Panc1 (cell line): ENCODE data around the gene STEAP2. TPM values are rescaled to one million over a fixed set of nuclear protein-coding genes. Genes with fewer than 3 reads are reported as not detected.

Experiments used
- ATAC-seq: fragments of 200-7000 bp; cut with Tn5 transposase; 2 replicates; pipeline ENCODE4 v1.9.1; 2020; ENCODE audit warnings: mild to moderate bottlenecking, moderate library complexity
- BruUV-seq: library from RNA; stranded (reverse); fragments of 400-500 nt; replicated peaks from 2 replicates; lab custom pipeline; 2021; lab: Mats Ljungman, UMichigan
- CTCF ChIA-PET: fragments of 300-600 bp; sonication (Branson Sonifier 250); formaldehyde crosslinking; loops from one replicate; lab custom pipeline; 2022; ENCODE audit warnings: antibody characterized with exemption; lab: Charles Lee
- POLR2A ChIA-PET: fragments of 300-600 bp; sonication (Branson Sonifier 250); formaldehyde crosslinking; loops from one replicate; lab custom pipeline; 2022; ENCODE audit warnings: antibody characterized with exemption; lab: Charles Lee
- DNase-seq: peaks from one replicate; pipeline ENCODE4 v3.0.0-alpha.2; 2010; ENCODE audit warnings: low read depth, low spot score
- H3K27ac ChIP-seq: 2 replicates; pipeline ENCODE4 v1.5.1; 2011; ENCODE audit warnings: mild to moderate bottlenecking, low read length, inconsistent platforms
- H3K27me3 ChIP-seq: fragments of 200-500 bp; sonication (Bioruptor generic); 2 replicates; pipeline ENCODE4 v1.6.0; 2014; ENCODE audit warnings: low read length, inconsistent platforms; ENCODE audit not compliant: control insufficient read depth, insufficient read depth
- H3K36me3 ChIP-seq: fragments of 200-500 bp; sonication (Bioruptor generic); 2 replicates; pipeline ENCODE4 v1.5.1; 2014; ENCODE audit warnings: inconsistent platforms, mild to moderate bottlenecking, low read length, moderate library complexity; ENCODE audit not compliant: control insufficient read depth, insufficient read depth
- H3K4me1 ChIP-seq: 2 replicates; pipeline ENCODE4 v1.5.1; 2011; ENCODE audit warnings: inconsistent platforms, mild to moderate bottlenecking, low read length, moderate library complexity; ENCODE audit not compliant: control insufficient read depth, insufficient read depth
- H3K4me3 ChIP-seq, 2 experiments: 2 replicates each; pipeline ENCODE4 v1.5.1; 2011 to 2012; ENCODE audit warnings: low read depth in 2 of 2, low read length in 2 of 2, mild to moderate bottlenecking in 2 of 2, inconsistent platforms in 1 of 2, moderate library complexity in 1 of 2
- H3K9me3 ChIP-seq: fragments of 200-500 bp; sonication (Bioruptor generic); 2 replicates; pipeline ENCODE4 v1.5.1; 2014; ENCODE audit warnings: low read depth, mild to moderate bottlenecking, inconsistent platforms, low read length, moderate library complexity; ENCODE audit not compliant: control insufficient read depth, insufficient read depth
- POLR2AphosphoS5 ChIP-seq: IDR thresholded peaks from 2 replicates; pipeline ENCODE4 v1.6.1; 2012; ENCODE audit warnings: mild to moderate bottlenecking, low read depth, low read length, moderate library complexity
- SIN3A ChIP-seq: IDR thresholded peaks from 2 replicates; pipeline ENCODE4 v1.6.1; 2012; ENCODE audit warnings: low read depth, mild to moderate bottlenecking, low read length, moderate library complexity, borderline replicate concordance; ENCODE audit not compliant: insufficient read depth
- TCF7L2 ChIP-seq: IDR thresholded peaks from 2 replicates; pipeline ENCODE4 v1.6.1; 2011; ENCODE audit warnings: mild to moderate bottlenecking, low read depth, low read length, inconsistent platforms
- in situ Hi-C: cut with HindIII; loops from 2 replicates; pipeline ENCODE4 v1.10.0; 2016; ENCODE audit warnings: low sequenced_read_pairs, low pct_unique_long_range_greater_than_20kb
- intact Hi-C: fragments of 100-400 bp; cut with micrococcal nuclease; formaldehyde crosslinking; loops from one replicate; pipeline ENCODE4 v1.10.0; 2022; ENCODE audit not compliant: unreplicated experiment
- total RNA-seq: library from RNA; stranded (reverse); gene quantifications from one replicate; pipeline ENCODE4 v1.2.1, GENCODE V29; 2021; ENCODE audit not compliant: unreplicated experiment
- TF ChIP-seq, protein P1 (sequence below), 2 experiments: IDR thresholded peaks; 2 replicates each; pipeline ENCODE4 v1.6.1; 2011 to 2012; ENCODE audit warnings: low read depth in 2 of 2, control low read depth in 1 of 2, low read length in 1 of 2, mild to moderate bottlenecking in 1 of 2, moderate library complexity in 1 of 2; ENCODE audit not compliant: insufficient read depth in 1 of 2
- TF ChIP-seq, protein P2 (sequence below): fragments of 450-650 bp; IDR thresholded peaks from 2 replicates; pipeline ENCODE4 v1.5.1; 2017; ENCODE audit warnings: mild to moderate bottlenecking

STEAP2 gene
- total RNA-seq, 1 experiment from 2014 or later: 4.1 TPM

DNA sequence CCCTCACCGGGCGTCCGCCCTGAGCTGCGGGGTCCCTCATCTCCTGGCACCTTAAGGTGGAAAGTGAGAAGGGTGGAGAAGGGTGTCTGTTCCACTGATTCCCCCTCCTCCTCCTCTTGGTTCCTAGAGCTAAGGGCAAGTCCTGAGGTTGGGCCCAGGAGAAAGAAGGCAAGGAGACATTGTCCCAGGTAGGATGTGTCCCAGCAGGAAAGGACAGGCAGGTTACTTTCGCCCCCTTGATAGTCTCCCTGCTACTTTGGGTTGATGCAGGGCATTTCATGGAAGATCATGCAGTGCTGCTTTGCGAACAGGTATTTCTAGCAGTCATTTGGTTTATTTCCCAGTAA lies 582 bp downstream of the STEAP2 start:
- no peaks in the 10 kb centered on the region for H3K4me1 ChIP-seq
- peak overlapping the region; percentile 23; the same call in 1 of the 2 replicates for H3K27ac ChIP-seq
- ChIA-PET POLR2A (no interaction called here), CTCF (interaction anchor here (0.6 kb wide), 2 partner anchors 49 to 211 kb away, joined by 3 to 5 read pairs; no protein-coding TSS in a partner anchor)
- H3K27me3 ChIP-seq: no peaks in the 10 kb centered on the region; the same call in 1 of the 2 replicates
- H3K36me3 ChIP-seq: no peaks in the 10 kb centered on the region
- DNase-seq (no peak), ATAC-seq (no peak; the same call in 1 of the 2 replicates)
- BruUV-seq: no TSS peak
- intact Hi-C loops (no loop called here), in situ Hi-C loops (no loop called here)
- TF ChIP-seq SIN3A (no peak), POLR2AphosphoS5 (no peak), TCF7L2 (no peak)
- TF ChIP-seq, protein P1, sequence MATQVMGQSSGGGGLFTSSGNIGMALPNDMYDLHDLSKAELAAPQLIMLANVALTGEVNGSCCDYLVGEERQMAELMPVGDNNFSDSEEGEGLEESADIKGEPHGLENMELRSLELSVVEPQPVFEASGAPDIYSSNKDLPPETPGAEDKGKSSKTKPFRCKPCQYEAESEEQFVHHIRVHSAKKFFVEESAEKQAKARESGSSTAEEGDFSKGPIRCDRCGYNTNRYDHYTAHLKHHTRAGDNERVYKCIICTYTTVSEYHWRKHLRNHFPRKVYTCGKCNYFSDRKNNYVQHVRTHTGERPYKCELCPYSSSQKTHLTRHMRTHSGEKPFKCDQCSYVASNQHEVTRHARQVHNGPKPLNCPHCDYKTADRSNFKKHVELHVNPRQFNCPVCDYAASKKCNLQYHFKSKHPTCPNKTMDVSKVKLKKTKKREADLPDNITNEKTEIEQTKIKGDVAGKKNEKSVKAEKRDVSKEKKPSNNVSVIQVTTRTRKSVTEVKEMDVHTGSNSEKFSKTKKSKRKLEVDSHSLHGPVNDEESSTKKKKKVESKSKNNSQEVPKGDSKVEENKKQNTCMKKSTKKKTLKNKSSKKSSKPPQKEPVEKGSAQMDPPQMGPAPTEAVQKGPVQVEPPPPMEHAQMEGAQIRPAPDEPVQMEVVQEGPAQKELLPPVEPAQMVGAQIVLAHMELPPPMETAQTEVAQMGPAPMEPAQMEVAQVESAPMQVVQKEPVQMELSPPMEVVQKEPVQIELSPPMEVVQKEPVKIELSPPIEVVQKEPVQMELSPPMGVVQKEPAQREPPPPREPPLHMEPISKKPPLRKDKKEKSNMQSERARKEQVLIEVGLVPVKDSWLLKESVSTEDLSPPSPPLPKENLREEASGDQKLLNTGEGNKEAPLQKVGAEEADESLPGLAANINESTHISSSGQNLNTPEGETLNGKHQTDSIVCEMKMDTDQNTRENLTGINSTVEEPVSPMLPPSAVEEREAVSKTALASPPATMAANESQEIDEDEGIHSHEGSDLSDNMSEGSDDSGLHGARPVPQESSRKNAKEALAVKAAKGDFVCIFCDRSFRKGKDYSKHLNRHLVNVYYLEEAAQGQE (IDR thresholded peaks at IDR 0.05; ENCODE audit: insufficient read depth in 1 of 2, low read depth in 2 of 2, low read length in 1 of 2): no peak
- TF ChIP-seq, protein P2, sequence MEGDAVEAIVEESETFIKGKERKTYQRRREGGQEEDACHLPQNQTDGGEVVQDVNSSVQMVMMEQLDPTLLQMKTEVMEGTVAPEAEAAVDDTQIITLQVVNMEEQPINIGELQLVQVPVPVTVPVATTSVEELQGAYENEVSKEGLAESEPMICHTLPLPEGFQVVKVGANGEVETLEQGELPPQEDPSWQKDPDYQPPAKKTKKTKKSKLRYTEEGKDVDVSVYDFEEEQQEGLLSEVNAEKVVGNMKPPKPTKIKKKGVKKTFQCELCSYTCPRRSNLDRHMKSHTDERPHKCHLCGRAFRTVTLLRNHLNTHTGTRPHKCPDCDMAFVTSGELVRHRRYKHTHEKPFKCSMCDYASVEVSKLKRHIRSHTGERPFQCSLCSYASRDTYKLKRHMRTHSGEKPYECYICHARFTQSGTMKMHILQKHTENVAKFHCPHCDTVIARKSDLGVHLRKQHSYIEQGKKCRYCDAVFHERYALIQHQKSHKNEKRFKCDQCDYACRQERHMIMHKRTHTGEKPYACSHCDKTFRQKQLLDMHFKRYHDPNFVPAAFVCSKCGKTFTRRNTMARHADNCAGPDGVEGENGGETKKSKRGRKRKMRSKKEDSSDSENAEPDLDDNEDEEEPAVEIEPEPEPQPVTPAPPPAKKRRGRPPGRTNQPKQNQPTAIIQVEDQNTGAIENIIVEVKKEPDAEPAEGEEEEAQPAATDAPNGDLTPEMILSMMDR: no peak
- H3K4me3 ChIP-seq: peak overlapping the region; percentile 60 to 71
- no peaks in the 10 kb centered on the region for H3K9me3 ChIP-seq

DNA sequence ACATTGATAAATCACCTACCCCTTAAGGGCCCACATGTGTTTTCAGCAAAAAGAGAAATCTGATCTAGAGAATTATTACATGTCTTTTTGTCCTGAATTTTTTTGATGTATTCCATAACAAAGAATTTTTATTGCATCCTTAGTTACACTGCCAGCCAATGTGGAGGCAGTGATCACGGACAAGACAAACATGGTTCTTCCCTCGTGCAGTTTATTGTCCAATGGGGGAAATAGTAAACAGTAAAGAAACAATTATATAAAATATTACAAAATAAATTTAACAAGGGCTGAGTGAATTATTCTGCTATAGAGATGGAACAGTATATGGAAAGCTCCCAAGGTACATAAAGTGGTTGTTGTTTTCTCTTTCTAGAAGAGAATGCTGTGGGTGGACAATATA lies 2.0 kb downstream of the STEAP2 start:
- TF ChIP-seq, protein P1 (IDR thresholded peaks at IDR 0.05; ENCODE audit: insufficient read depth in 1 of 2, low read depth in 2 of 2, low read length in 1 of 2): no peak
- no peak for TF ChIP-seq SIN3A
- no peak for TF ChIP-seq TCF7L2
- TF ChIP-seq, protein P2: no peak
- no peak for TF ChIP-seq POLR2AphosphoS5
- ChIA-PET POLR2A (interaction anchor here (0.6 kb wide), 1 partner anchor 27 kb away, joined by 3 read pairs; no protein-coding TSS in a partner anchor), CTCF (no interaction called here)
- H3K27ac ChIP-seq: no peak overlapping the region
- no TSS peak for BruUV-seq
- no peak overlapping the region for H3K4me3 ChIP-seq
- no peak for DNase-seq
- H3K36me3 ChIP-seq: no peaks in the 10 kb centered on the region
- intact Hi-C loops: no loop called here
- no peaks in the 10 kb centered on the region for H3K9me3 ChIP-seq
- no peaks in the 10 kb centered on the region; the same call in 1 of the 2 replicates for H3K27me3 ChIP-seq
- in situ Hi-C loops: no loop called here
- no peaks in the 10 kb centered on the region for H3K4me1 ChIP-seq
- ATAC-seq: no peak
